HG03558 (cell line): ENCODE data around the gene IFNE.

Experiments
- ATAC-seq: cut with Tn5 transposase; IDR thresholded peaks from one replicate; pipeline ENCODE4 v1.9.1; 2021; ENCODE audit warnings: moderate number of reproducible peaks; ENCODE audit not compliant: unreplicated experiment; ENCODE audit errors: extremely low read depth

IFNE gene

GRCh38 chr9:21482213-21482612 lies at the start of gene IFNE:
TSS of gene IFNE (minus strand) at chr9:21482313. CDS start at chr9:21481694, 619 bp downstream.
- no peak for ATAC-seq

- ATAC-seq: no peak
These were observed 46.2 kb upstream of the IFNE start for GRCh38 chr9:21528123-21528808.

GRCh38 chr9:21527579-21527978 lies 45.5 kb upstream of the IFNE start:
- no peak for ATAC-seq

GRCh38 chr9:21525174-21525573 lies 43.1 kb upstream of the IFNE start:
- no peak for ATAC-seq

GRCh38 chr9:21524099-21524830 lies 42.2 kb upstream of the IFNE start:
- ATAC-seq: no peak

- no peak for ATAC-seq
These were observed 41.2 kb upstream of the IFNE start for GRCh38 chr9:21523021-21524014.

GRCh38 chr9:21522348-21522747 lies 40.2 kb upstream of the IFNE start:
- no peak for ATAC-seq

GRCh38 chr9:21521448-21521847 lies 39.3 kb upstream of the IFNE start:
- no peak for ATAC-seq

- no peak for ATAC-seq
These were observed 38.6 kb upstream of the IFNE start for GRCh38 chr9:21520501-21521228.

GRCh38 chr9:21519855-21520434 lies 37.8 kb upstream of the IFNE start:
- no peak for ATAC-seq

GRCh38 chr9:21516796-21517195 lies 34.7 kb upstream of the IFNE start:
- ATAC-seq: no peak

GRCh38 chr9:21513431-21513830 lies 31.3 kb upstream of the IFNE start:
- ATAC-seq: no peak

GRCh38 chr9:21510806-21511205 lies 28.7 kb upstream of the IFNE start:
- no peak for ATAC-seq

GRCh38 chr9:21507483-21507790 lies 25.3 kb upstream of the IFNE start:
- no peak for ATAC-seq

GRCh38 chr9:21506626-21507482 lies 24.7 kb upstream of the IFNE start:
- no peak for ATAC-seq

- no peak for ATAC-seq
These were observed 23.5 kb upstream of the IFNE start for GRCh38 chr9:21505425-21506179.

GRCh38 chr9:21504894-21505293 lies 22.8 kb upstream of the IFNE start:
- no peak for ATAC-seq

GRCh38 chr9:21504113-21504512 lies 22.0 kb upstream of the IFNE start:
- no peak for ATAC-seq
